Endothelial cell of umbilical vein (primary cell): ENCODE results near the gene ASXL1. TPM values are rescaled to one million over a fixed set of nuclear protein-coding genes. Genes with fewer than 3 reads are reported as not detected.

Experiments used
- BruUV-seq: library from RNA; stranded (reverse); fragments of 400-500 nt; replicated peaks from 2 replicates; lab custom pipeline; 2021; lab: Mats Ljungman, UMichigan
- CTCF ChIA-PET: fragments of 300-600, 350-600 bp; sonication (Branson Sonifier 250); formaldehyde crosslinking; loops from one replicate; lab custom pipeline; 2021; ENCODE audit warnings: antibody characterized with exemption, inconsistent platforms; lab: Charles Lee
- POLR2A ChIA-PET: fragments of 300-600, 350-600 bp; sonication (Branson Sonifier 250); formaldehyde crosslinking; loops from one replicate; lab custom pipeline; 2021; ENCODE audit warnings: antibody characterized with exemption, inconsistent platforms; lab: Charles Lee
- DNase-seq: peaks from one replicate; pipeline ENCODE4 v3.0.0-alpha.2; 2011; ENCODE audit warnings: low read depth, low spot score
- FAIRE-seq: peaks from 2 replicates; lab custom pipeline; 2011; peaks lifted over from hg19 to GRCh38; lab: Jason Lieb, UNC
- H2AFZ ChIP-seq: 2 replicates; pipeline ENCODE4 v1.6.0; 2012; ENCODE audit warnings: low read depth, low read length, control low read depth, inconsistent platforms
- H3K27ac ChIP-seq: 2 replicates; pipeline ENCODE4 v1.5.1; 2011; ENCODE audit warnings: low read depth, mild to moderate bottlenecking, control low read depth, low read length, moderate library complexity; ENCODE audit not compliant: insufficient read depth
- H3K27me3 ChIP-seq, 2 experiments: 2 replicates each; pipeline versions ENCODE4 v1.6.0 to v1.6.1; 2011; ENCODE audit warnings: low read length in 2 of 2, mixed read lengths in 1 of 2; ENCODE audit not compliant: control insufficient read depth in 2 of 2, insufficient read depth in 2 of 2
- H3K36me3 ChIP-seq, 2 experiments: 2 replicates in 1 of 2; 3 replicates in 1 of 2; pipeline ENCODE4 v1.5.1; 2011; ENCODE audit warnings: low read length in 2 of 2, mild to moderate bottlenecking in 1 of 2, moderate library complexity in 1 of 2; ENCODE audit not compliant: control insufficient read depth in 2 of 2, insufficient read depth in 2 of 2; ENCODE audit errors: extremely low read depth in 1 of 2
- H3K4me1 ChIP-seq: 3 replicates; pipeline ENCODE4 v1.5.1; 2011; ENCODE audit warnings: mild to moderate bottlenecking, low read length; ENCODE audit not compliant: control insufficient read depth, insufficient read depth; ENCODE audit errors: extremely low read depth
- H3K4me2 ChIP-seq: 2 replicates; pipeline ENCODE4 v1.6.1; 2011; ENCODE audit warnings: low read length, control low read depth, mixed read lengths; ENCODE audit not compliant: insufficient read depth
- H3K4me3 ChIP-seq, 3 experiments: fragments of 200-600 bp in 1 of 3; sonication (generic), shearing (Covaris generic) in 1 of 3; replicated peaks in 1 of 3; 2 replicates each; pipeline ENCODE4 v1.5.1; 2011 to 2016; ENCODE audit warnings: control low read depth in 3 of 3, low read length in 3 of 3, mild to moderate bottlenecking in 2 of 3, inconsistent platforms in 1 of 3, low read depth in 1 of 3, moderate library complexity in 1 of 3; ENCODE audit not compliant: insufficient read depth in 1 of 3
- H3K79me2 ChIP-seq: 2 replicates; pipeline ENCODE4 v1.6.0; 2012; ENCODE audit warnings: low read length, inconsistent platforms; ENCODE audit not compliant: control insufficient read depth, insufficient read depth
- H3K9ac ChIP-seq: replicated peaks from 2 replicates; pipeline ENCODE3; 2011; ENCODE audit warnings: low read length, control low read depth; ENCODE audit not compliant: insufficient read depth; ENCODE audit errors: extremely low read depth
- H3K9me1 ChIP-seq: replicated peaks from 3 replicates; pipeline ENCODE4 v1.6.0; 2011; ENCODE audit warnings: mild to moderate bottlenecking, low read length; ENCODE audit not compliant: control insufficient read depth, insufficient read depth; ENCODE audit errors: extremely low read depth
- H3K9me3 ChIP-seq: replicated peaks from 2 replicates; pipeline ENCODE4 v1.5.1; 2012; ENCODE audit warnings: low read length, inconsistent platforms; ENCODE audit not compliant: control insufficient read depth, insufficient read depth
- H4K20me1 ChIP-seq: replicated peaks from 2 replicates; pipeline ENCODE3; 2011; ENCODE audit warnings: mild to moderate bottlenecking, low read length; ENCODE audit not compliant: control insufficient read depth, insufficient read depth; ENCODE audit errors: extremely low read depth
- EZH2 ChIP-seq: IDR thresholded peaks from 2 replicates; pipeline ENCODE4 v1.6.1; 2012; ENCODE audit warnings: borderline replicate concordance, low read depth, mild to moderate bottlenecking, moderate library complexity, low read length, inconsistent platforms; ENCODE audit not compliant: severe bottlenecking
- FOS ChIP-seq: IDR thresholded peaks from 2 replicates; pipeline ENCODE4 v1.6.1; 2011; ENCODE audit warnings: mild to moderate bottlenecking, low read length, moderate library complexity, borderline replicate concordance; ENCODE audit not compliant: insufficient read depth
- GATA2 ChIP-seq: IDR thresholded peaks from 2 replicates; pipeline ENCODE4 v1.7.0; 2011; ENCODE audit warnings: low read depth, mild to moderate bottlenecking, moderate library complexity, mixed read lengths, low read length; ENCODE audit not compliant: insufficient read length, insufficient read depth
- JUN ChIP-seq: IDR thresholded peaks from 2 replicates; pipeline ENCODE4 v1.6.1; 2011; ENCODE audit warnings: borderline replicate concordance, low read depth; ENCODE audit not compliant: insufficient read length, insufficient read depth
- MYC ChIP-seq: IDR thresholded peaks from one replicate; pipeline ENCODE4 v1.6.1; 2011; ENCODE audit warnings: mild to moderate bottlenecking, low read depth, low read length
- POLR2A ChIP-seq: IDR thresholded peaks from 2 replicates; pipeline ENCODE4 v1.6.1; 2012; ENCODE audit warnings: low read depth, mild to moderate bottlenecking, control low read depth, low read length
- POLR2AphosphoS5 ChIP-seq: IDR thresholded peaks from 2 replicates; pipeline ENCODE4 v1.6.1; 2012; ENCODE audit warnings: low read depth, mild to moderate bottlenecking, control low read depth, low read length, moderate library complexity; ENCODE audit not compliant: insufficient read depth
- dilution Hi-C: fragments of 300-500 bp; cut with MboI; formaldehyde crosslinking; loops from one replicate; pipeline ENCODE4 v1.15.0; 2019; ENCODE audit warnings: low sequenced_read_pairs; ENCODE audit not compliant: extremely low pct_ligation_motif_present
- intact Hi-C: fragments of 100-400 bp; cut with micrococcal nuclease; formaldehyde crosslinking; loops from one replicate; pipeline ENCODE4 v1.10.0; 2022
- polyA plus RNA-seq, 4 experiments: library from polyadenylated mRNA; depleted of rRNA in 3 of 4; stranded (reverse) in 3 of 4; unstranded in 1 of 4; fragments of >200 nt; gene quantifications; 2 replicates each; pipeline versions ENCODE4 v1.2.1 to v1.2.3, GENCODE V29; 2011 to 2012; ENCODE audit warnings: missing spikeins in 1 of 4
- total RNA-seq: library from RNA; stranded (reverse); gene quantifications from 2 replicates; pipeline ENCODE4 v1.2.3, GENCODE V29; 2021
- TF ChIP-seq, protein P1 (sequence below): IDR thresholded peaks from 2 replicates; pipeline ENCODE4 v1.6.1; 2011; ENCODE audit not compliant: insufficient read depth, insufficient read length
- TF ChIP-seq, protein P2 (sequence below), 2 donors: IDR thresholded peaks; 1 replicate in 1 of 2; 2 replicates in 1 of 2; pipeline ENCODE4 v1.5.1; 2011; ENCODE audit warnings: low read length in 2 of 2, mild to moderate bottlenecking in 2 of 2, moderate library complexity in 2 of 2, control low read depth in 1 of 2, inconsistent platforms in 1 of 2, low read depth in 1 of 2; ENCODE audit not compliant: insufficient read depth in 1 of 2; ENCODE audit errors: extremely low read depth in 1 of 2

Gene ASXL1
- total and polyA plus RNA-seq, 2 donors (not counting 3 experiments of a cell fraction or from before 2014, with no cell fraction given) = 45.4 to 101 TPM

DNA sequence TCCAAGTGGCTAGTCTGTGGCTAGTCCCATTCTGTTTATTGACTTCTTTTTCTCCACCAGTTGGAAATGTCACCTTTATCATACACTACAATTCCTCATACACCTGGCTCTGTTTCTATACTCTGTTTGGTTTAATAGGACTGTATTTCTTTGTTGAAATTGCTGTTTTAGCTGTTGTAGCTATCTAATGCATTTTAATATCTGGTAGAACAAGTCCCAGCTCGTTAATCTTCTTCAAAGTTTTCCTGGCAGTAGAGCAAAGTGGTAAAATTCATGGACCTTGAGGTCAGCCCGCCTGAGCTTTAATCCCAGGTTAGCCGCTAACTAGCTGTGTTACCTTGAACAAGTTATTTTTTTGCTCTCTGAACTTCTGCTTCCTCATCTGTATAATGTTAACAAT, 9.9 kb upstream of the ASXL1 start:
- TF ChIP-seq MYC = no peak
- TF ChIP-seq POLR2A = no peak
- TF ChIP-seq, protein P1, sequence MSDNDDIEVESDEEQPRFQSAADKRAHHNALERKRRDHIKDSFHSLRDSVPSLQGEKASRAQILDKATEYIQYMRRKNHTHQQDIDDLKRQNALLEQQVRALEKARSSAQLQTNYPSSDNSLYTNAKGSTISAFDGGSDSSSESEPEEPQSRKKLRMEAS = no peak
- TF ChIP-seq, protein P2, sequence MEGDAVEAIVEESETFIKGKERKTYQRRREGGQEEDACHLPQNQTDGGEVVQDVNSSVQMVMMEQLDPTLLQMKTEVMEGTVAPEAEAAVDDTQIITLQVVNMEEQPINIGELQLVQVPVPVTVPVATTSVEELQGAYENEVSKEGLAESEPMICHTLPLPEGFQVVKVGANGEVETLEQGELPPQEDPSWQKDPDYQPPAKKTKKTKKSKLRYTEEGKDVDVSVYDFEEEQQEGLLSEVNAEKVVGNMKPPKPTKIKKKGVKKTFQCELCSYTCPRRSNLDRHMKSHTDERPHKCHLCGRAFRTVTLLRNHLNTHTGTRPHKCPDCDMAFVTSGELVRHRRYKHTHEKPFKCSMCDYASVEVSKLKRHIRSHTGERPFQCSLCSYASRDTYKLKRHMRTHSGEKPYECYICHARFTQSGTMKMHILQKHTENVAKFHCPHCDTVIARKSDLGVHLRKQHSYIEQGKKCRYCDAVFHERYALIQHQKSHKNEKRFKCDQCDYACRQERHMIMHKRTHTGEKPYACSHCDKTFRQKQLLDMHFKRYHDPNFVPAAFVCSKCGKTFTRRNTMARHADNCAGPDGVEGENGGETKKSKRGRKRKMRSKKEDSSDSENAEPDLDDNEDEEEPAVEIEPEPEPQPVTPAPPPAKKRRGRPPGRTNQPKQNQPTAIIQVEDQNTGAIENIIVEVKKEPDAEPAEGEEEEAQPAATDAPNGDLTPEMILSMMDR (IDR thresholded peaks at IDR 0.05; ENCODE audit: extremely low read depth in 1 of 2, insufficient read depth in 1 of 2, low read depth in 1 of 2, low read length in 2 of 2) = no peak
- TF ChIP-seq EZH2 = no peak
- no peak for TF ChIP-seq JUN
- no peak for TF ChIP-seq FOS
- TF ChIP-seq GATA2 = no peak
- TF ChIP-seq POLR2AphosphoS5 = no peak
- Histone ChIP-seq H3K9me3 (no peaks in the 10 kb centered on the region), H3K4me3 (no peak overlapping the region), H3K27me3 (no peaks in the 10 kb centered on the region), H3K79me2 (no peaks in the 10 kb centered on the region), H3K4me2 (no peak overlapping the region), H4K20me1 (no peaks in the 10 kb centered on the region), H3K27ac (no peak overlapping the region), H3K4me1 (no peaks in the 10 kb centered on the region), H3K36me3 (no peaks in the 10 kb centered on the region), H3K9me1 (no peaks in the 10 kb centered on the region), H3K9ac (no peak overlapping the region), H2AFZ (no peak overlapping the region)
- FAIRE-seq (no peak), DNase-seq (no peak)
- no TSS peak for BruUV-seq
- intact Hi-C loops (no loop called here), dilution Hi-C loops (no loop called here)
- ChIA-PET POLR2A (no interaction called here), CTCF (interaction anchor here (0.8 to 1.1 kb wide), 2 partner anchors 10 to 39 kb away, joined by 3 read pairs; no protein-coding TSS in a partner anchor)
